Stimulated activated CD4-positive, alpha-beta T cell treated with anti-CD3 and anti-CD28 coated beads, Interleukin-2, amount 100 ng/mL, for 48 hours (primary cell): ENCODE results near the gene SH2D2A.

Source experiments
- DNase-seq, 2 donors: peaks; one replicate each; pipeline ENCODE4 v3.0.0-alpha.2; 2020

Gene SH2D2A

GRCh38 chr1:156822680-156823079 is 6.0 kb upstream of the SH2D2A start:
- no peak for DNase-seq

- DNase-seq, result no peak
Observed at GRCh38 chr1:156821801-156822200, 5.2 kb upstream of the SH2D2A start.

GRCh38 chr1:156815961-156816422 is 656 bp downstream of the SH2D2A start:
- DNase-seq, result no peak

- no peak for DNase-seq
Observed at GRCh38 chr1:156815307-156815826, 1.3 kb downstream of the SH2D2A start.

- no peak for DNase-seq
Observed at GRCh38 chr1:156814571-156815260, 1.9 kb downstream of the SH2D2A start.

- DNase-seq, result peak; percentile 57 to 67
Observed at GRCh38 chr1:156813750-156814570, 2.7 kb downstream of the SH2D2A start.

GRCh38 chr1:156813298-156813697 is 3.4 kb downstream of the SH2D2A start:
- no peak for DNase-seq

GRCh38 chr1:156812293-156812990 is 4.2 kb downstream of the SH2D2A start:
- DNase-seq, result no peak

GRCh38 chr1:156811168-156811567 is 5.5 kb downstream of the SH2D2A start:
- DNase-seq, result no peak

- no peak for DNase-seq
Observed at GRCh38 chr1:156809711-156810366, 6.8 kb downstream of the SH2D2A start.

- DNase-seq, result no peak
Observed at GRCh38 chr1:156809281-156809680, 7.4 kb downstream of the SH2D2A start.

- DNase-seq, result no peak
Observed at GRCh38 chr1:156808186-156809030, 8.2 kb downstream of the SH2D2A start.

GRCh38 chr1:156807627-156808026 is 9.0 kb downstream of the SH2D2A start:
- no peak for DNase-seq

- no peak for DNase-seq
Observed at GRCh38 chr1:156806512-156807440, 9.9 kb downstream of the SH2D2A start.

GRCh38 chr1:156805766-156806511 is 10.7 kb downstream of the SH2D2A start:
- DNase-seq, result no peak

GRCh38 chr1:156804572-156805243 is 11.9 kb downstream of the SH2D2A start:
- no peak for DNase-seq

GRCh38 chr1:156804026-156804425 is 12.6 kb downstream of the SH2D2A start:
- no peak for DNase-seq

- no peak for DNase-seq
Observed at GRCh38 chr1:156803086-156803851, 13.4 kb downstream of the SH2D2A start.
